HUES48 (cell line): Measurements from ENCODE around the gene HTR2B.

Experiments
- H3K27ac ChIP-seq: one replicate; pipeline ENCODE4 v1.7.0; 2013; ENCODE audit warnings: low read depth, low read length, inconsistent platforms
- H3K27me3 ChIP-seq: 2 replicates; pipeline ENCODE4 v1.6.1; 2013; ENCODE audit warnings: mild to moderate bottlenecking, low read length; ENCODE audit not compliant: control insufficient read depth, insufficient read depth
- H3K36me3 ChIP-seq: 2 replicates; pipeline ENCODE4 v1.6.1; 2013; ENCODE audit warnings: low read length; ENCODE audit not compliant: control insufficient read depth, insufficient read depth
- H3K4me1 ChIP-seq: 2 replicates; pipeline ENCODE4 v1.6.1; 2013; ENCODE audit warnings: mild to moderate bottlenecking, low read length; ENCODE audit not compliant: control insufficient read depth, insufficient read depth
- H3K4me3 ChIP-seq: 2 replicates; pipeline ENCODE4 v1.5.1; 2013; ENCODE audit warnings: mild to moderate bottlenecking, low read depth, low read length
- H3K9ac ChIP-seq: 2 replicates; pipeline ENCODE4 v1.6.1; 2013; ENCODE audit warnings: mild to moderate bottlenecking, low read depth, low read length, moderate library complexity
- H3K9me3 ChIP-seq: 2 replicates; pipeline ENCODE4 v1.6.1; 2013; ENCODE audit warnings: low read length; ENCODE audit not compliant: control insufficient read depth, insufficient read depth

HTR2B gene

GRCh38 chr2:231133365-231134099 is 8.7 kb upstream of the HTR2B start:
- Histone ChIP-seq H3K27ac (no peak overlapping the region), H3K27me3 (no peaks in the 10 kb centered on the region), H3K9ac (no peak overlapping the region), H3K4me1 (peaks cover 24% of the 10 kb centered on the region), H3K36me3 (peaks cover under 1% of the 10 kb centered on the region; the same call in 1 of the 2 replicates), H3K9me3 (no peaks in the 10 kb centered on the region), H3K4me3 (no peak overlapping the region)

DNA sequence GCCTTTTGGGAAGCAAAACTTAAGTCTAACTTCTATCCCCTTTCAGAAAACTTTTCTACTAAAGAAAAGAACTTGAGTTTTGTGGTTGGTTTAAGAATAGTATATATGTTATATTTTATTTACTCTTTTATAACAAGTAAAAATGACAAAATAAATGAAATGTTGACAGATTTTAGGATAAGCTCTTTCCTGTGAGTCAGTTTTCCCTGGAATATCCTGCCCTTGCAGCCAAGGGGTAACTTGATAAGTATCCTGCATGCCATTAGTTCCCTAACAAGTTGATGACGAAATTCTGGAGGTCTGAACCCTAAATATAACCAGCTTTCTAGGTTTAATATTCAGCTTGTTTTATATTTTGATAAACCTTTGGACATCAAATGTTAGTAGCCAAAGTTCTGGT is 7.3 kb upstream of the HTR2B start:
- H3K9me3 ChIP-seq, result no peaks in the 10 kb centered on the region
- H3K36me3 ChIP-seq, result no peaks in the 10 kb centered on the region
- peaks cover 29% of the 10 kb centered on the region for H3K4me1 ChIP-seq
- no peak overlapping the region for H3K4me3 ChIP-seq
- no peak overlapping the region for H3K9ac ChIP-seq
- no peak overlapping the region for H3K27ac ChIP-seq
- no peaks in the 10 kb centered on the region for H3K27me3 ChIP-seq

DNA sequence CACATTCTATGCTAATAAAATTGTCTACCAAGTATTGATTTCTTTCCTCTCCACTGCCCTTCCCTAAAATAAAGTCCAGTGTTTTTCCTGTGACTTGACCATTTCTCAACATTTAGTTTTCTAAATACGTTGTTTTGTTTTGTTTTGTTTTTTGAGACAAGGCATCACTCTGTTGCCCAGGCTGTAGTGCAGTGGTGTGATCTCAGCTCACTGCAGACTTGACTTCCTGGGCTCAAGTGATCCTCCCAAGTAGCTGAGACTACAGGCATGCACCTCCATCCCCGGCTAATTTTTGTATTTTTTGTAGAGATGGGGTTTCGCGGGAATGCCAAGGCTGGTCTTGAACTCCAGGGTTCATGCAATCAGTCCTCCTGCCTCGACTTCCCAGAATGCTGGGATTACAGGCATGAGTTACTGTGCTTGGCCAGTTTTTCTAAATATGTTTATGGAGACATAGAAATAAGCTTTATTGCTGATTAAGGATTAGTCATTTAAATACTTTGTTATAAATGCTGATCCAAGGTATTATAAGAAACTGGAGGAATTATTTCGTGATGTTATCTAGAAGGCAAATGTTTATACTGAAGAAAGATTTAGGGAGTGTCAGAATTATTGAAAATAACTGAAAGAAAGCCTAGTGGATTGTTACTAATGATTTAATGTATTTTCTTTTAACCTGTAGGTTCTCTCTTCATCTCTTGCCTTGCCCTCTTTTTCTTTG is 5.7 kb upstream of the HTR2B start:
- H3K9ac ChIP-seq, result no peak overlapping the region
- no peak overlapping the region for H3K27ac ChIP-seq

DNA sequence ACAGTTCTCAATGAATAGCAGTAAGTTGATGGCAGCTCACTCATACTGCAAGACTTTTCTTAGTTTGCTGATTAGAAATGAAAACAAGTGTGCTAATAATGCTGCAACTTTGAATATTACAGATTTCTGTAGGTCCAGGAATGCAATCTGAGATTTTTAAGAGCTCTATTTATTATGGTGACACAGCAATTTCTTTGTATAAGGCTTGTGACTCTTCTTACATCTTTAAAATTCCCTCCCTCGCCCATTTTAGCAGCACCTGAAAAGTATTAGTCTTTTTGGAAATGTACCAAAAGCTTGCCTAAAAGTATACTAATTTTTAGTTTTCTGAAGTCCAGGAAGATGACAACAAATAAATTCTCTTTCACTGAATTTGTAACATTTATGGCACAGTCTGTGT is 4.4 kb upstream of the HTR2B start:
- Histone ChIP-seq H3K27ac (no peak overlapping the region), H3K9me3 (no peaks in the 10 kb centered on the region), H3K4me3 (no peak overlapping the region), H3K4me1 (peaks cover 35% of the 10 kb centered on the region), H3K27me3 (no peaks in the 10 kb centered on the region), H3K9ac (no peak overlapping the region), H3K36me3 (no peaks in the 10 kb centered on the region)

More for the DNA sequence above, 5.7 kb upstream of the HTR2B start:
- no peaks in the 10 kb centered on the region for H3K9me3 ChIP-seq
- H3K36me3 ChIP-seq, result no peaks in the 10 kb centered on the region
- peaks cover 30% of the 10 kb centered on the region for H3K4me1 ChIP-seq
- H3K27me3 ChIP-seq, result no peaks in the 10 kb centered on the region
- no peak overlapping the region for H3K4me3 ChIP-seq

DNA sequence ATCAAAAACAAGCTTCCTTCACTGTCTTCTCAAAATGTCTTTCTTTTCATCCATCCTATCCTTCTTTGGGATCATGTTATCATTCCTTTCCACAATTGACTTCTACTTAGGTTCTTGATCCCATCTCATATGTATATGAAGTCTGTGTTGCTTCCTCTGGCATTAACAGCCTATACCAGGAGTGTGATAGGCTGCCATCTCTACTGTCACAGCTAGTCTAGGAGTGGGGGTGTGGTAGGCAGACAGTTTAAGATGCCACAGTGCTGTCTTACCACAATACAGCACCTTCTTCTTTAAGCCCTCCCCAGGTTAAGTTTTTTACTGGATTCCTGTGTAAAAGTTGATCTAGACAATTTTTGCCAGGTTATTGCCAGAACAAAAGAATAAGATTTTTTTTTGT is 3.7 kb upstream of the HTR2B start:
- Histone ChIP-seq H3K27me3 (no peaks in the 10 kb centered on the region), H3K4me3 (no peak overlapping the region), H3K4me1 (peaks cover 39% of the 10 kb centered on the region)

DNA sequence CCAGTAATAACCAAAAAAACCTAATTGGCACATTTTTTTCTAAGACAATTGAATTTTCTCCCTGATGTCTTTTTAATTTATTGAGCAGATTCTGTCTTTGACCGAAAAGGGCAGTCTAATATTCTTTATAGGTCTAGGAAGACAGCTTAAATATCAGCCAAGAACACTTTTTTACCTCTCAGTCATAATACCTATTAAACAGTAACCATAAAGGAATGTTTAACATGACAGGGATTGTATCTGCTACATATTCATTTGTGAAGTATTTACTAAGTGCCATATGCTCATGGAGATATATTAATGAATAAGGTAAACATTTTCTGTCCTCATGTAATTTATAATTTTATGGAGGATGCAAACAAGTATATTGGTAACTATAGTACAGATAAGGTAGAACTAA is 3.1 kb upstream of the HTR2B start:
- H3K9me3 ChIP-seq, result no peaks in the 10 kb centered on the region
- H3K27ac ChIP-seq, result no peak overlapping the region
- H3K36me3 ChIP-seq, result no peaks in the 10 kb centered on the region
- H3K27me3 ChIP-seq, result no peaks in the 10 kb centered on the region
- peaks cover 44% of the 10 kb centered on the region for H3K4me1 ChIP-seq
- H3K9ac ChIP-seq, result no peak overlapping the region
- no peak overlapping the region for H3K4me3 ChIP-seq

More for the DNA sequence above, 3.7 kb upstream of the HTR2B start:
- Histone ChIP-seq H3K9me3 (no peaks in the 10 kb centered on the region), H3K9ac (no peak overlapping the region), H3K36me3 (no peaks in the 10 kb centered on the region), H3K27ac (no peak overlapping the region)

DNA sequence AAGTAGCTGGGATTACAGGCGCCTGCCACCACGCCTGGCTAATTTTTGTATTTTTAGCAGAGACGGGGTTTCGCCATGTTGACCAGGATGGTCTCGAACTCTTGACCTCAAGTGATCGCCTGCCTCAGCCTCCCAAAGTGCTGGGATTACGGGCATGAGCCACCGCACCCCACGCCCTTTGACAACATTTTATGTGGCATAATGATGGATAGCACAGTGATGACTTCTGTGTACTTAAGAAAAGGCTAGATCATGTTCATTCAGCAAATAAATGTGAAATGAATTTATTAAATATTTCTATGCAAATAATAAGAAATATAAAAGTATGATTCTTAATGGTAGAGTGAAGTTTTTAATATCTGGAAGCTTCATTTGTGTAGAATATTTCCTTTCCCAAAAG is 2.6 kb upstream of the HTR2B start:
- Histone ChIP-seq H3K27me3 (no peaks in the 10 kb centered on the region), H3K36me3 (no peaks in the 10 kb centered on the region), H3K9ac (no peak overlapping the region), H3K27ac (no peak overlapping the region), H3K4me1 (peaks cover 43% of the 10 kb centered on the region), H3K4me3 (no peak overlapping the region), H3K9me3 (no peaks in the 10 kb centered on the region)

GRCh38 chr2:231126123-231126522 is 1.3 kb upstream of the HTR2B start:
- Histone ChIP-seq H3K27me3 (no peaks in the 10 kb centered on the region), H3K4me1 (peaks cover 37% of the 10 kb centered on the region), H3K27ac (no peak overlapping the region), H3K9ac (no peak overlapping the region), H3K4me3 (no peak overlapping the region), H3K9me3 (no peaks in the 10 kb centered on the region), H3K36me3 (no peaks in the 10 kb centered on the region)

- Histone ChIP-seq H3K9ac (no peak overlapping the region), H3K9me3 (no peaks in the 10 kb centered on the region), H3K27me3 (no peaks in the 10 kb centered on the region), H3K4me1 (peaks cover 34% of the 10 kb centered on the region), H3K27ac (peak overlapping the region; percentile 69), H3K36me3 (no peaks in the 10 kb centered on the region), H3K4me3 (no peak overlapping the region)
Measured at GRCh38 chr2:231123362-231123898, 1.4 kb downstream of the HTR2B start.

DNA sequence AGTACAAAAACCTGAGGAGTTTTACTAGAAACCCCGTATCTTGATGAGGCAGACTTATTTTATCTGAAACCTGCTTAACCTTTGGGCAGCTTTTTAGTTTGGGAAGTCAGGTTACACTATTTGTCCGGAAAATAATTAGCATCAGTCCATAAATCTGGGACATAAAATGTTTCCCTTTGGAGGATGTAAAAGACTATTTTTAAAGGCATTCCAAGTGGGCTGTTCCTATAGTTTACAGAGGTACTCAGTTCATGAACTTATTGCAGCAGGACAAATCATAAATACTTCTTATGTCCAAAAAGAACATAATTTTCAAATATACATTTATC is 6.3 kb downstream of the HTR2B start:
- no peak overlapping the region for H3K27ac ChIP-seq
- no peaks in the 10 kb centered on the region; the same call in none of the 2 replicates for H3K36me3 ChIP-seq
- no peaks in the 10 kb centered on the region for H3K27me3 ChIP-seq
- H3K9me3 ChIP-seq, result no peaks in the 10 kb centered on the region
- peaks cover 36% of the 10 kb centered on the region for H3K4me1 ChIP-seq
- H3K9ac ChIP-seq, result no peak overlapping the region
- no peak overlapping the region for H3K4me3 ChIP-seq

DNA sequence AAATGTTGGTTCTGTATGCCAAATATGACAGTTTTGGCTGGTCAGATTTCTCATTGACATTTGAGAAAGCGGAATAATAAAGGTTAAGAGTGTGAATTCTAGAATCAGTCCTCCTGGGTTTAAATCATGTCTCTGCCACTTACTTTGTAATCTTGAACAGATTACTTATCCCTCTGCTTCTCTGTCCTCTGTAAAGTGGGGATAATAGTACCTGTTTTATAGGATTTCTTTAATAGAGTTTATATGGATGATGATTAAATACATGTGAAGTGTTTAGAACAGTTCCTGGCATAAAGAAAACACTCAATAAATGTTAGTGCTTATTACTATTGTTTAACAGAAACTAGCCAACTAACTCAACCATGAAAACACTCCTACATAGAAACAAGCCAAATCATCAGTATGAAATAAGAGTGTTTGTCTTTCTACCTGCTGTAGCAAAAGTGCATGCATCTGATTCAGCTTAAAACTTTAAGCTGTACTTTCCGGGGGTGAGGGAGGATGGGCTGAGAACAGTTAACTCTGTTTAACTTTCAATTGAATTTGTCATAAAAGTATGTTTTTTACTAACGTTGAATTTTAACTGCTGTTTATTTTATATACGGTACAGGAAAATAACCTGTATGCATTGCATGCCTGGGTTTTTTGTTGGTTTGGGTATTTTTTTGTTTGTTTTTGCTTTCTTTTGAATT is 6.8 kb downstream of the HTR2B start:
- H3K27me3 ChIP-seq, result no peaks in the 10 kb centered on the region
- no peak overlapping the region for H3K9ac ChIP-seq
- no peaks in the 10 kb centered on the region for H3K9me3 ChIP-seq
- H3K4me1 ChIP-seq, result peaks cover 36% of the 10 kb centered on the region
- H3K27ac ChIP-seq, result no peak overlapping the region
- H3K36me3 ChIP-seq, result no peaks in the 10 kb centered on the region; the same call in none of the 2 replicates
- H3K4me3 ChIP-seq, result no peak overlapping the region
